A549 (cell line): Measurements from ENCODE around the gene PPM1G. TPM values are rescaled to one million over a fixed set of nuclear protein-coding genes. Genes with fewer than 3 reads are reported as not detected.

Experiments
- ATAC-seq, 2 experiments: fragments of 200-7000 bp in 1 of 2; fragments of >200 bp in 1 of 2; cut with Nextera tagmentation in 1 of 2; cut with Tn5 transposase in 1 of 2; 3 replicates each; pipeline versions ENCODE4 v1.8.0 to v1.9.1; 2018 to 2020; ENCODE audit warnings: mild to moderate bottlenecking in 1 of 2, moderate library complexity in 1 of 2
- CTCF ChIA-PET: fragments of 300-600 bp; sonication (Branson Sonifier 250); formaldehyde crosslinking; extraction: SDS; loops from one replicate; lab custom pipeline; 2021; ENCODE audit warnings: antibody characterized with exemption, inconsistent platforms; lab: Yijun Ruan, JAX
- POLR2A ChIA-PET: fragments of 350-600 bp; formaldehyde crosslinking; extraction: SDS; loops from one replicate; lab custom pipeline; 2021; ENCODE audit warnings: antibody characterized with exemption, inconsistent platforms; lab: Yijun Ruan, JAX
- DNase-seq, 2 experiments: peaks; one replicate each; pipeline versions ENCODE4 v3.0.0 to v3.0.0-alpha.2; 2011 to 2016; ENCODE audit warnings: low read depth in 1 of 2, low spot score in 1 of 2
- FAIRE-seq: peaks from 2 replicates; lab custom pipeline; 2011; peaks lifted over from hg19 to GRCh38; lab: Jason Lieb, UNC
- H3K27ac ChIP-seq, 2 experiments: fragments of >200 bp; sonication (Bioruptor Twin); formaldehyde crosslinking; 3 replicates each; pipeline ENCODE4 v1.5.1; 2016 to 2017
- H3K4me1 ChIP-seq: fragments of >200 bp; sonication (Bioruptor Twin); formaldehyde crosslinking; 3 replicates; pipeline ENCODE4 v1.6.1; 2016
- H3K4me2 ChIP-seq: fragments of >200 bp; sonication (Bioruptor Twin); formaldehyde crosslinking; 3 replicates; pipeline ENCODE4 v1.6.1; 2016
- H3K4me3 ChIP-seq: fragments of >200 bp; sonication (Bioruptor Twin); formaldehyde crosslinking; 3 replicates; pipeline ENCODE4 v1.5.1; 2016
- H3K9me3 ChIP-seq: fragments of >200 bp; sonication (Bioruptor Twin); formaldehyde crosslinking; 3 replicates; pipeline ENCODE4 v1.6.1; 2016
- BCL3 ChIP-seq: fragments of >200 bp; sonication (Bioruptor Twin); formaldehyde crosslinking; IDR thresholded peaks from 3 replicates; pipeline ENCODE4 v1.6.1; 2016
- CBX2 ChIP-seq: fragments of 200-600 bp; sonication (generic); IDR thresholded peaks from 2 replicates; pipeline ENCODE4 v1.6.1; 2016; ENCODE audit warnings: low read depth, mild to moderate bottlenecking, borderline replicate concordance
- CTCF ChIP-seq: fragments of >200 bp; sonication (Bioruptor Twin); formaldehyde crosslinking; IDR thresholded peaks from 3 replicates; pipeline ENCODE4 v1.5.1; 2016
- FOXS1 ChIP-seq: fragments of 250-450 bp; sonication (Bioruptor Pico); IDR thresholded peaks from 2 replicates; pipeline ENCODE4 v1.5.0; 2020; ENCODE audit warnings: mild to moderate bottlenecking, moderate library complexity
- JUN ChIP-seq, 2 experiments: fragments of >200 bp; sonication (Bioruptor Twin); formaldehyde crosslinking; IDR thresholded peaks; 2 replicates in 1 of 2; 3 replicates in 1 of 2; pipeline ENCODE4 v1.6.1; 2016 to 2017
- JUNB ChIP-seq: fragments of >200 bp; sonication (Bioruptor Twin); formaldehyde crosslinking; IDR thresholded peaks from 2 replicates; pipeline ENCODE4 v1.6.1; 2016
- MAFK ChIP-seq: fragments of 450-650 bp; IDR thresholded peaks from 2 replicates; pipeline ENCODE4 v1.6.1; 2014; ENCODE audit not compliant: partially characterized antibody
- NFE2L2 ChIP-seq: fragments of 150-350 bp; conservative IDR thresholded peaks from 2 replicates; pipeline ENCODE4 v1.6.1; 2014; ENCODE audit warnings: low read length
- PBX3 ChIP-seq: IDR thresholded peaks from 2 replicates; pipeline ENCODE4 v1.6.1; 2012
- POLR2A ChIP-seq: IDR thresholded peaks from 2 replicates; pipeline ENCODE4 v1.6.1; 2012; ENCODE audit warnings: mild to moderate bottlenecking, low read length
- POLR2AphosphoS2 ChIP-seq: conservative IDR thresholded peaks from 2 replicates; pipeline ENCODE4 v1.6.1; 2012; ENCODE audit warnings: low read length, improper control_type of control experiment, inconsistent platforms
- RAD21 ChIP-seq, 2 experiments: fragments of >200 bp in 1 of 2; sonication (Bioruptor Twin) in 1 of 2; formaldehyde crosslinking in 1 of 2; IDR thresholded peaks in 1 of 2; conservative IDR thresholded peaks in 1 of 2; 2 replicates in 1 of 2; 3 replicates in 1 of 2; pipeline ENCODE4 v1.6.1; 2012 to 2018; ENCODE audit warnings: inconsistent platforms in 1 of 2
- RCOR1 ChIP-seq: fragments of 150-350 bp; IDR thresholded peaks from 2 replicates; pipeline ENCODE4 v1.6.1; 2014; ENCODE audit warnings: antibody characterized with exemption, low read length, low read depth
- SMC3 ChIP-seq: fragments of >200 bp; sonication (Bioruptor Twin); formaldehyde crosslinking; IDR thresholded peaks from 3 replicates; pipeline ENCODE4 v1.6.1; 2018; ENCODE audit warnings: inconsistent platforms
- TFCP2L1 ChIP-seq: fragments of 250-450 bp; sonication (Bioruptor Pico); IDR thresholded peaks from 2 replicates; pipeline ENCODE4 v1.5.0; 2021; ENCODE audit warnings: mild to moderate bottlenecking
- TP53 ChIP-seq: fragments of 250-450 bp; sonication (Bioruptor Pico); IDR thresholded peaks from 2 replicates; pipeline ENCODE4 v1.5.0; 2021; ENCODE audit warnings: mild to moderate bottlenecking, moderate library complexity
- USF2 ChIP-seq: fragments of 450-650 bp; IDR thresholded peaks from 2 replicates; pipeline ENCODE4 v1.6.1; 2014; ENCODE audit warnings: antibody characterized with exemption
- ZFP36 ChIP-seq: fragments of 450-650 bp; IDR thresholded peaks from 2 replicates; pipeline ENCODE4 v1.6.1; 2014; ENCODE audit warnings: borderline replicate concordance; ENCODE audit not compliant: partially characterized antibody
- WGBS: methylation state at CpG from one replicate; pipeline ENCODE4 v1.1.6; 2017; ENCODE audit errors: missing lambda C conversion rate; 5-methylcytosine and 5-hydroxymethylcytosine counted together
- polyA plus RNA-seq, 4 experiments: library from polyadenylated mRNA; depleted of rRNA in 3 of 4; stranded (reverse); fragments of >200 nt; fragmentation: RNase III in 1 of 4; extraction: RNeasy Plus Mini Kit Qiagen cat#74134 plus additional on column Dnase treatment in 1 of 4; gene quantifications; 2 replicates in 3 of 4; 3 replicates in 1 of 4; pipeline ENCODE4 v1.2.3, GENCODE V29; 2011 to 2017

PPM1G gene
- polyA plus RNA-seq, 2 of the 4 experiments (the other 2 are of a cell fraction): 129 to 230 TPM

- Histone ChIP-seq H3K4me3 (no peak overlapping the region), H3K27ac (peak overlapping the region in 1 of 2 experiments; percentile 94; a peak in 1 of 6 replicates), H3K4me1 (peaks cover 24% of the 10 kb centered on the region), H3K9me3 (no peaks in the 10 kb centered on the region), H3K4me2 (peak overlapping the region; percentile 93)
- TF ChIP-seq CTCF (peak; percentile 39), RCOR1 (no peak), PBX3 (peak; percentile 28; the same call in 1 of the 2 replicates), RAD21 (conservative IDR thresholded peaks at IDR 0.05 in 1 of 2, IDR thresholded peaks at IDR 0.05 in 1 of 2) (peak; percentile 30 to 38; a peak in 2 of 5 replicates), NFE2L2 (no peak), SMC3 (0 out of 3 replicates have a peak, but pooled peaks have one; percentile 12), POLR2AphosphoS2 (0 out of 2 replicates have a peak, but pooled peaks have one; percentile 30)
- DNase-seq (peak; percentile 22 to 52), FAIRE-seq (no peak), ATAC-seq (peak; percentile 25 to 39; a peak in 4 of 6 replicates)
- 83% methylated on average over 28 of the region's 29 CpGs for WGBS
- ChIA-PET POLR2A (interaction anchor here (0.6 kb wide), 1 partner anchor 78 kb away, joined by 3 read pairs; no protein-coding TSS in a partner anchor), CTCF (interaction anchor here (0.6 to 6.9 kb wide), 15 partner anchors 9 to 416 kb away, joined by 3 to 50 read pairs (median 3); partner anchors contain the start of gene EIF2B4)
Observed at GRCh38 chr2:27378096-27378808, 31.1 kb downstream of the PPM1G start.

GRCh38 chr2:27377618-27378095, 31.7 kb downstream of the PPM1G start:
- ChIA-PET POLR2A (no interaction called here), CTCF (interaction anchor here (0.6 to 6.9 kb wide), 11 partner anchors 8 to 306 kb away, joined by 3 to 50 read pairs (median 3); partner anchors contain the start of gene EIF2B4)
- peaks cover 28% of the 10 kb centered on the region for H3K4me1 ChIP-seq
- peak; percentile 10; the same call in 1 of the 2 replicates for TF ChIP-seq POLR2A
- no peak for TF ChIP-seq FOXS1 (CRISPR knock-in tag)
- no peak for TF ChIP-seq RCOR1
- TF ChIP-seq JUN (IDR thresholded peaks at IDR 0.05): peak in 1 of 2 experiments; percentile 38; a peak in 2 of 5 replicates
- TF ChIP-seq USF2: no peak
- WGBS: 88% methylated on average over 18 of the region's 18 CpGs
- FAIRE-seq: no peak
- no peak for ATAC-seq
- H3K27ac ChIP-seq: no peak overlapping the region
- H3K4me2 ChIP-seq: no peak overlapping the region
- DNase-seq: no peak
- no peak overlapping the region for H3K4me3 ChIP-seq
- no peaks in the 10 kb centered on the region for H3K9me3 ChIP-seq

- CTCF ChIA-PET: interaction anchor here (0.6 to 6.9 kb wide), 9 partner anchors 7 to 306 kb away, joined by 3 to 50 read pairs (median 4); partner anchors contain the start of gene EIF2B4
- TF ChIP-seq CBX2: no peak
- TF ChIP-seq PBX3: no peak
- TF ChIP-seq JUNB: no peak
- TF ChIP-seq TFCP2L1 (CRISPR knock-in tag): no peak
- TF ChIP-seq POLR2AphosphoS2: no peak
- TF ChIP-seq BCL3: 0 out of 3 replicates have a peak, but pooled peaks have one; percentile 32
- no peak for TF ChIP-seq ZFP36
- TF ChIP-seq JUN (IDR thresholded peaks at IDR 0.05): peak in 1 of 2 experiments; percentile 26; a peak in 2 of 5 replicates
- no peak for TF ChIP-seq MAFK
- TF ChIP-seq TP53: no peak
- ATAC-seq (no peak), DNase-seq (no peak), FAIRE-seq (no peak)
- Histone ChIP-seq H3K4me1 (peaks cover 34% of the 10 kb centered on the region), H3K4me3 (no peak overlapping the region), H3K27ac (no peak overlapping the region), H3K9me3 (no peaks in the 10 kb centered on the region), H3K4me2 (no peak overlapping the region)
- POLR2A ChIA-PET: no interaction called here
- 80% methylated on average over 10 of the region's 10 CpGs for WGBS
Observed at GRCh38 chr2:27376866-27377617, 32.3 kb downstream of the PPM1G start.
